HG02623 (cell line): ENCODE data around the gene ARHGAP23.
"Not testable (repeated sequence)": the region's sequence is repeated elsewhere in the genome, so short reads cannot be mapped to it uniquely, and the experiment has no call there.

Source experiments
- ATAC-seq: cut with Tn5 transposase; IDR thresholded peaks from one replicate; pipeline ENCODE4 v1.9.1; 2021; ENCODE audit warnings: moderate library complexity; ENCODE audit not compliant: unreplicated experiment

The ARHGAP23 gene

DNA sequence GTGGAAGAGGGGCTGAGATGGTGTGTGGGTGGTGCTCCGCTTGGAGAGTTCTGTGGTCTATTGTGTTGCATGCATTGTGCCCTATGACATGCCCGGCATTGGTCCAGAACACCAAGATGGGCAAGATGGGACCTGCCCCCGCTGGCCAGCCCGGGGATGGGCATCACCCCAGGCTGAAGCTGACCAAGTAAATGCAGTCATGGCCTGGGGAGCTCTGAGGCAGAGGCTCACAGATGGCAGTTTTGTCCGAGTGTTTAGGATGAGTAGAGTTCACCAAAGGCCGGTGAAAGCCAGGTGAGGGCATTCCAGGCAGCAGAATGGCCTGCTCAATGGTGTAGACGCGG is 54.4 kb downstream of the ARHGAP23 start:
- not testable (repeated sequence) for ATAC-seq

- ATAC-seq, result not testable (repeated sequence)
Observed at GRCh38 chr17:38484242-38485145, 56.2 kb downstream of the ARHGAP23 start.

GRCh38 chr17:38485146-38485468 is 56.8 kb downstream of the ARHGAP23 start:
- ATAC-seq, result no peak

DNA sequence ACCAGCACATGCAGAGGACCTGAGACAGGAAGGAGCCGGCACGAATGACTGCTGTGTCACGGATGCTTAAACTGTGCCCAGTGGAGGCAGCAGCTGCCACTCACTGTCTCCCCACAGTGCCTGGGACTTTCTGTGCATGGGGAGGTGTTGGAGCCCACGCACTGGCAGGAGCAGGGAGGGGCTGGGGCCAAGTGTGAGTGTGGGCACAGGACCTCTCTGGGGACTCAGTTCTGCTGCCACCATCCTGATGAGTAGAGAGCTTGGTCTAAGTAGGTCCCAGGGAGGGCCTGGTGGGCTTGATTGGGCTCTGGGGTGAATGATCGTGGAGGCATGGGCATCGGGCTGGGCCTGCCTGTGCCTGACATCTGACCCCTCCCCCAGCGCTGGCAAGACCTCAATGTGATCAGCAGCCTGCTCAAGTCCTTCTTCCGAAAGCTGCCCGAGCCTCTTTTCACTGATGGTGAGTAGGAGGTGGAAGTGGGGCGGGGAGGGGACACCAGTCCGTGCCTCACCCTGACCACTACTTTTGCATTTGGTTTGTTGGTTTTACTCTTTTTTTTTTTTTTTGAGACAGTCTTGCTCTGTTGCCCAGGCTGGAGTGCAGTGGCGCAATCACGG is 57.5 kb downstream of the ARHGAP23 start:
- not testable (repeated sequence) for ATAC-seq

- not testable (repeated sequence) for ATAC-seq
Observed at GRCh38 chr17:38489774-38490173, 61.5 kb downstream of the ARHGAP23 start.

DNA sequence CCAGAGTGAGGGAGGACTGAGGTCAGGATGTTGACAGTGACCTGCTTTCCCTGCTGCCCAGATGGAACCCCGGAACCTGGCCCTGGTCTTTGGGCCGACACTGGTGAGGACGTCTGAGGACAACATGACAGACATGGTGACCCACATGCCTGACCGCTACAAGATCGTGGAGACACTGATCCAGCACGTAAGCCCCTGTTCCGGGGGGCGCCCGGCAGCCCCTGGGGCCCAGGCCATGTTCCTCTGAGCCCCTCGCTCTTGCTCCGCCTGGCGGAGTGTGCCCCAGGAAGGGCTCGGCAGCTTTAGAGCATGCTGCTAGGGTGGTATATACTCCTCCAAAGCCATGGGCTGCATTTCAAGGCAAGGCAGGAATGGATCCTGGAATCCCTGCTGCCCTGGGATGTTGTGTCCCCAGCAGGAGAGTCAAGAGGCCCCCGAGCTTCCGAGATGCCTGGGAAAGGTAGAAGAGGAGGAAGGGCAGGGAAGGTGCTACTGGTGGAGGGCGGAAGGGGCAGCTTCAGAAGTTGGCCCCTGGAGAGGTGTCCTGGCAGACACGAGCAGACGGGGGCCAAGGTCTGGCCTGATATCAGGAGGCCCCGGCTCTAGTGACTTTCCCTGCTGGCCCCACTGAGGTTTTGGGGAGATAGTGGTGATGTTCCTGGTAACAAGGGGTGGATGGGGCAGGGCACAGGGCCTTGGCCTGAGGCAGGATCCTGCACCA is 63.2 kb downstream of the ARHGAP23 start:
- not testable (repeated sequence) for ATAC-seq

DNA sequence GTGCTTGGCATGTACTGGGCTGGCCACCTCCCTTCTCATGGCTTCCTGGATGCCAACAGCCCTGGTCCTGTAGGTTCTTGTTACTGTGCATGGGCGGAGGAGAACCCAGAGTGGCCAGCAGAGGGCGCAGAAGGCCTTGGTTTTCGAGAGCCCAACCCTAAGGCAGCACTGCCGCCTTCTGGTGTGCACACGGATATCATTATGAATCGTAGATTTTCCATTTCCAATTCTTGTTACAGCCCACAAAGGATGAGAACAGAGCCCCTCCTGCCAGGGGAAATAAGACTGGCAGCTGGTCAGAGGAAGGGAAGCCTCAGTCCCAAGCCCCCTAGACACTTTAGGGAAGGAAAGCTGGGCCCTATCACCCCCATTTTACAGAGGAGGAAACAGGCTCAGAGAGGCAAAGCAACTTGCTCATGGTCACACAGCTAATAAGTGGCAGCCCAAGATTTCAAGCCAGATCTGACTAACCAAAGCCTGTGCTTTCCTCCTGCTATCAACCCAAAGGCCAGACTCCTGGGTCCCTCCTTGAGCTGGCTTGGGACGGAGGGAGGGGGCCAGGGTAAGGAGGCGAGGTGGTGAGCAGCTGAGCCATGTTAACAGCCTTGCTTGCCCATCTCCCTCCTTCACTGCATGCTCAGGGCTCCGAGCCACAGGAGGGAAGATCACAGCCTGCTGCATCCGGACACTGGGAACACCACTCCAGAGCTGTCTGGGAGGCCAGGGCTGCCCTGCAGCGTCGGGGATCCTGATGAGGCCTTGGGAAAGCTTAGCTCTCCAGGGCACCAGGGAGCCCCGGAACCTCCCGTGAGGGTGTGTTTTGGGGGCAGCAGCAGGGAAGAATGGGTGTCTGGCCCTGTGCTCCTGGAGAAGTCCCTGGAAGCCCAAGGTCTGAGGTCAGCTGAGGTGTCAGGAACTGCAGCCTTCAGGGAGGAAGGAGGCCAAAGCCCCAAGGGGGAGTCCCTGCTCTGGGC is 64.1 kb downstream of the ARHGAP23 start:
- ATAC-seq, result not testable (repeated sequence)

- not testable (repeated sequence) for ATAC-seq
Observed at GRCh38 chr17:38494152-38494551, 65.9 kb downstream of the ARHGAP23 start.

GRCh38 chr17:38497656-38498055 is 69.4 kb downstream of the ARHGAP23 start:
- not testable (repeated sequence) for ATAC-seq

- no peak for ATAC-seq
Observed at GRCh38 chr17:38498353-38498752, 70.1 kb downstream of the ARHGAP23 start.

DNA sequence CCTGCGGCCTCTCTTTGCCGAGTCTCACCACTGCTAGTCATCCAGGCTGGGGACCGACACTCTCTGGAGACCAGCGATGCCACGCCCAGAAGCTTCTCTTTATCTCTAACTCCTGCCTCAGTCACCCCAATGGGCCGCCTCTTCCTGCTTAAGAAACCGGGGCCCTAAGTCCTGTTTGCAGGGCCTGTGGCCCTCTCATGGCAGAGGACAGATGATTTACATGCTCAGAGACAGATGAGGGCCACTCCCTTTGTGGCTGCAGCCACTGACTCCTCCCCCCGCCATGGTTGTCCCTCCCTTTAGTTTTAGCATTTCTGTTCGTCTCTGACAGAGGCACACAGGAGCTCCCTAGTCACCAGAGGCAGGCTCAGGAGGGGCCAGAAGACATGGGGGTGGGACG is 71.0 kb downstream of the ARHGAP23 start:
- ATAC-seq, result not testable (repeated sequence)

DNA sequence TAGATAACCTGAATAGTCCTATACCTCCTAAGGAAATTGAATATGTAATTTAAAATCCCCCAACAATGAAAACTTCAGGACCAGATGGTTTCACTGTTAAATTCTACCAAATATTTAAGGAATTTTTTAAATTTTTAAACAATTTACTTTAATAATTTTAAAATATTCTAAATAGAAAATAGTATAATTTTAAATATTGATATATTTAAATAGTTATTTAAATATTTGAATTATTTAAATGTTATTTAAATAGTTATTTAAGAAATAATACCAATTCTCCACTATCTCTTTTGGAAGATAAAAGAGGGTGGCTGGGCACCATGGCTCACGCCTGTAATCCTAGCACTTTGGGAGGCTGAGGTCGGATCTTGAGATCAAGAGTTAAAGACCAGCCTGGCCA is 73.5 kb downstream of the ARHGAP23 start:
- ATAC-seq, result not testable (repeated sequence)

DNA sequence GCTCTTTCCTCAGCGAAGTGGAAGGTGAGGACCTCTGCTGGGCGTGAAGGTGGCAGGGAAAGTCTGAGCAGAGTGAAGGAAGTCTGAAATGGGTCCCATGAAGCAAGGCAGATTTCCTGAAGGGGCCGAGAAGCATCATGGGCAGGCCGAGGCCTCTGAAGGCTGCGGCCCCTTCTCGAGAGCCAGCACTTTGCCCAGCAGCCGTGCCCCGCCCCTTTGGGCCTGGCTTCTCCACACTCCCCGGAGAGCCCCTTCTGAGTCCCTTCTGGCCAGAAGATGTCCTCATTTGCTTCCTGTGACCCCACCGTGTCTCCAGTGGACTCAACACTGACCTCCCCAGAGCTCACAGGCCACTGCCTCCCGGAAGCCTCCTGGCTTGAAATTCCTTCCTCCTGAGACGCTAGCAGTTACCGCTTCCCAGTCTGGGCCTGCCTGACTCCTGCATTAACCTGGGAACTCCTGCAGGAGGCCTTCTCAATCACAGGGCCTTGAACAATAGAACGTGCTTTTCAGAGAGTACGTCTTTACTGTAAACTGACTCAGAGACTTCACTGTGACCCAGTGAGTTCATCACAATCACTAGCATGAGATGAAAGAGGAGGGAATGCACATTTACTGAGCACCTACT is 75.1 kb downstream of the ARHGAP23 start:
- ATAC-seq, result not testable (repeated sequence)

DNA sequence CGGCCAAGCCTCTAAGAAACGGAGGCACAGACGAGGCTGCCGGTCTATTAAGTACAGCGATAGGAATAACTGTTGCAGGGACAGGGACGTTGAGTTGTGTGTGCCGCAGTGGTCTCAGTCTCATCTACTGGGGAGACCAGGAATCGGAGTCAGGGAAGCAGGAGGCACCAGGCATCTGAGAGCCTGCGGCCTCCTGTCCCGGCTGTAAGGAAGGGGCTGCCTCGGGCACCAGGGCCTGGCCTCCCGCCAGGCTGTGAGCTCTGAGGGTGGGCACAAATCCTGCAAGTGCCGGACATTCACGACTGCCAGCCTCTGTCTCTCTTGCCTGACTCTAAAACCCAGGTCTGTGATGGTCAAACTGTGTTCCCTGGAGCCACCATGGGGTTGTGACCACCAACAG is 76.0 kb downstream of the ARHGAP23 start:
- ATAC-seq, result no peak

DNA sequence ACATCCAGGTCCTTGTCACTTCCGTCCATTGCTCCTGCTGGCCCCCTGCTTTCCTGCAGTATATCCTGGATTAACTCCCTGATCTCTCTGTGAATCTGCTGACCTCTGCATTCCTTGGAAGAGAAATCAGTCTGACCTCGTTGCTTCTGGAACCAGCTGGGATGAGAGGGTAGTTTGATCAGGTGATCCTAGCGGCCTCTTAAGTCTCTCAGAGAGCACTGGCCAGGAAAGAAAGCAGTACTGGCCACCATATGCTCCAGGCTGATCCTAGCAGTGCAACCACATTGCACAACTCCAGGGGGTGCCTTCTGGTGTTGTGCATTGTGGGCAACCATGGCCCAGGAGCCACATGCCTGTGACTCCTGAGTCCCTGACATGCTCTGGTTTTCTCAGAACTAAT is 79.2 kb downstream of the ARHGAP23 start:
- ATAC-seq, result no peak

GRCh38 chr17:38507921-38508569 is 79.8 kb downstream of the ARHGAP23 start:
- ATAC-seq, result no peak

DNA sequence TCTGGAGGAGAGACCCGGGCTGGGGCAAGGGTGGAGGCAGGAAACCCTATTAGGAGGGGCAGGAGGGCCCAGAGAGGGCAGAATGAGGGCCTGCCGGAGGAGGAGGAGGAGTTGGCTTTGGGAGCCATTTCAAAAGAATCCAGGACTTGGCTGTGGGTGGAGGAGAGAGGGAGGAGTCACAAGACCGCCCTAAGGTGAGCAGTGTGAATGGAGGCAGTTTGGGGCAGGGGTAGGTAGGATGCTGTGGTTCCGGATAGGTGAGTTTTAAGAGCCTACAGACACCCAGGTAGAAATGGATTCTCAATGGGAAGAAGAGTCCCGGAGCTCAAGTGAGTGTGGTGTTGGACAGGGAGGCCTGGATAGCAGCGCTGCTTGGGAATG is 80.3 kb downstream of the ARHGAP23 start:
- no peak for ATAC-seq

- ATAC-seq, result no peak
Observed at GRCh38 chr17:38508954-38509771, 80.9 kb downstream of the ARHGAP23 start.
